GM18517 (cell line): ENCODE measurements around the gene MRPL40.

Source experiments
- ATAC-seq: cut with Tn5 transposase; IDR thresholded peaks from one replicate; pipeline ENCODE4 v1.9.1; 2021; ENCODE audit warnings: mild to moderate bottlenecking, moderate library complexity; ENCODE audit not compliant: unreplicated experiment

MRPL40 gene

GRCh38 chr22:19479355-19480172 lies 47.2 kb downstream of the MRPL40 start, which contains the start of gene CDC45:
CDC45 (plus strand) TSS chr22:19479920; CDS start chr22:19479969, 49 bp downstream.
- ATAC-seq = peak; percentile 81

- peak; percentile 2 for ATAC-seq
Measured at GRCh38 chr22:19480173-19480568, 47.8 kb downstream of the MRPL40 start.

- no peak for ATAC-seq
Measured at GRCh38 chr22:19480789-19481188, 48.4 kb downstream of the MRPL40 start.

- ATAC-seq = no peak
Measured at GRCh38 chr22:19482297-19482696, 50.0 kb downstream of the MRPL40 start.

GRCh38 chr22:19483481-19484244 lies 51.3 kb downstream of the MRPL40 start:
- ATAC-seq = no peak
